GM12892 (cell line): Measurements from ENCODE around the gene TSPAN33. TPM values are rescaled to one million over a fixed set of nuclear protein-coding genes. Genes with fewer than 3 reads are reported as not detected.

Experiments
- DNase-seq: peaks from one replicate; pipeline ENCODE4 v3.0.0; 2011; ENCODE audit not compliant: insufficient read length
- FAIRE-seq: peaks from 2 replicates; lab custom pipeline; 2011; peaks lifted over from hg19 to GRCh38; lab: Jason Lieb, UNC
- POLR2A ChIP-seq: IDR thresholded peaks from 2 replicates; pipeline ENCODE4 v1.6.1; 2011; ENCODE audit warnings: low read depth, low read length, control low read depth
- POLR2AphosphoS5 ChIP-seq: IDR thresholded peaks from 2 replicates; pipeline ENCODE4 v1.6.1; 2011; ENCODE audit warnings: low read depth, low read length, control low read depth
- TAF1 ChIP-seq: IDR thresholded peaks from 2 replicates; pipeline ENCODE4 v1.6.1; 2011; ENCODE audit warnings: low read depth, mild to moderate bottlenecking, control low read depth, low read length, borderline replicate concordance
- polyA plus RNA-seq: library from polyadenylated mRNA; unstranded; fragments of >200 nt; gene quantifications from one replicate; pipeline ENCODE4 v1.2.1, GENCODE V29; 2012; ENCODE audit warnings: missing spikeins, inconsistent platforms; ENCODE audit not compliant: missing spikeins

TSPAN33 gene, protein sequence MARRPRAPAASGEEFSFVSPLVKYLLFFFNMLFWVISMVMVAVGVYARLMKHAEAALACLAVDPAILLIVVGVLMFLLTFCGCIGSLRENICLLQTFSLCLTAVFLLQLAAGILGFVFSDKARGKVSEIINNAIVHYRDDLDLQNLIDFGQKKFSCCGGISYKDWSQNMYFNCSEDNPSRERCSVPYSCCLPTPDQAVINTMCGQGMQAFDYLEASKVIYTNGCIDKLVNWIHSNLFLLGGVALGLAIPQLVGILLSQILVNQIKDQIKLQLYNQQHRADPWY
- 147 TPM for polyA plus RNA-seq

DNA sequence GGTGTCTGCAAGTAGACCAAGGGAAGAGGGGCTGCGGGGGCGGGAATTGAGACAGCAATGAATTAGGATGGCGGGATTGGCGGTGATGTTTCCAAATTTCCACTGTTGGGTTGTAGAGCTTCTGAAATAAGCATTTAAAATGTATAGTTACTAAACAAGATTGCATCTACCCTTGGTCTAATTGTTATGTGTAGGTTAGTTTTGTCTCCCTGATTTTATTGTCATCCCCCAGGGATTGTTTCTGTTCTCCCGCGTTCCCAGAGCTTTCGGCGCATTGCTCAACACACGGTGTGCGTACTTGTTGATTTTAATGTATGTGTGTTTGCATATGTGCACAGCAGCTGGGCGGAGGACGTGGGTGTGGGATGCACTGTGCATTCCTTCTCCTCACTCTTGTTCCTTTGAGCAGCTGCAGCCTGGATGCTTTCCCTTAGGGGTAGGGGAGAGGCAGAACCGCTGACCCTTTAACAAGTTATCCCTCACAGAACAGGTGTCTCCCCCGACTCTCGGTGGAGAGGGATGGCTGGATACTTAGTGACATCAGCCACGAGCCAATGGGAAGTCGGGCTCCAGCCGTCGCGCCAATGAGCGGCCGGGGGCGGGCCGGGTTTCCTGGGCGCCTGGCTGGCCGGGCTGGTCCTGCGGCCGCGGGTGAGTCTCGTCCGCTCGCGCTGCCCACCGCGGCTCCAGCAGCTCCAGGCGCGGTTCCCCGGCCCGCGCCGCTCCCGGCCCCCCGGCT, at the start of gene TSPAN33:
TSPAN33 (plus strand) TSS at position 613 of the 739 bp plus-strand sequence. CDS start 274 bp downstream, outside the sequence.
- no peak for TF ChIP-seq TAF1
- TF ChIP-seq POLR2A = no peak; the same call in 1 of the 2 replicates
- TF ChIP-seq POLR2AphosphoS5 = 0 out of 2 replicates have a peak, but pooled peaks have one; percentile 34
- DNase-seq (peak; percentile 85), FAIRE-seq (peak; percentile 90)

DNA sequence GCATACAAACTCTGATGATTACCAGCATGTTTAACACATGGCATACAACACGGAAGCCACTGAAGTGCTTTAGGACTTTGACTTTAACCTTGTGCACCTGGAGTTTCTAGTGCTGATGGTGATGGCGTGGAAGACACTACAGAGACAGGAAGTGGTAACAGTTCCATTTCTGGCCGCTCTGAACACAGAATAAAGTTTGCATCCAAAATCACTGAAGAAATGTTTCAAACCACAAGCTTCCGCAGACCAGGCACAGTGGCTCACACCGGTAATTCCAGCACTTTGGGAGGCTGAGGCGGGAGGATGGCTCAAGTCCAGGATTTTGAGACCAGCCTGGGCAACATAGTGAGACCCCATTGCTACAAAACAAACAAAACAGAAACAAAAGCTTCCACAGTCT, 49.2 kb upstream of the TSPAN33 start:
- TF ChIP-seq POLR2A (no peak), POLR2AphosphoS5 (no peak), TAF1 (no peak)
- FAIRE-seq = peak; percentile 90

DNA sequence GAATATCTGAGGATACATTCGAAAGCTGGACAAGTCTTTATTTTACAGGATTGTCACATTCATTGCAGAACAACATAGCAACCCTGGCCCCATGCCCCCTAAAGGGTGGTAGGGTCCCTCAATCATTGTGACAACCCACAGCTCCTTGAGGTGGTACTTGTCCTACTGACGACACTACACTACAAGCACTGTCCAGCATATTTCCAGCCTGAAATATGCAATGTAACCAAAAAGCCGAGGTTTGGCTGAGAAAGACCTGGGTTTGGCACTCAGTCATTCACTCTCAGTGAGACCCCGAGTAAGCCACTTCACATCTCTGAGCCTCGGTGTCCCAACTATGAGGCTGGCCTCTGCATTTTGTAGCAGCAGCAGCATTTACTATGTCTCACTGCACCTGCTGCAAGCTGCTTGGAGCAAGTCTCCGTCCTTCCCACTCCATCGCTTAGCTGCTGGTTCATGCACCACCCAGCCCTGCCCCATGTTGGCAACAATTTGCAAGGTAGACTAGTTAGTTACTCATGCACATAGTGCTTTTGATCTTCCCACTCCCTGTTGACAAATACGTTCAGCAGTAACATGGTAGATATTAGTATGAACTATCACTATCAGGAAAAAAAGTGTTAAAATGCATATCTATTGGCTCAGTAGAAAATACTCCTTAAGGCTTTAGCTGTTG, 46.0 kb upstream of the TSPAN33 start:
- TF ChIP-seq POLR2AphosphoS5 = no peak
- TF ChIP-seq TAF1 = no peak
- no peak for TF ChIP-seq POLR2A
- FAIRE-seq = no peak
- DNase-seq = no peak

More for the DNA sequence above, 49.2 kb upstream of the TSPAN33 start:
- DNase-seq = no peak

DNA sequence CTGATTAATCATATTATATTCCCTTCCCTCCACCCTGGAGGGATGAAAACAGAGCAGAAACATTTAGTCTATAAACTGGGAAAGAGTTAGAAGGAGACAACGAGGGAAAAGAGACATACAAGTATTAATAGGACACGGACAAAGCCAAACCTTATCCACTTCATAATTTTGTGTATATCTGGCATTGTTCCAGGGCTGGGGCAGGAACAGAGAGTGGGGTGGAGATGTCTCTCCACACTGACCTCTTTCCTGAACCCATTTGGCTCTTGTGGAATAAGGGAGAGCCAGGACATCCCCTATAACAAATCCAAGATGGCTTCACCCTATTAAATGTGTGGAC, 43.7 kb upstream of the TSPAN33 start:
- TF ChIP-seq POLR2A (no peak), TAF1 (no peak), POLR2AphosphoS5 (no peak)
- no peak for DNase-seq
- no peak for FAIRE-seq

DNA sequence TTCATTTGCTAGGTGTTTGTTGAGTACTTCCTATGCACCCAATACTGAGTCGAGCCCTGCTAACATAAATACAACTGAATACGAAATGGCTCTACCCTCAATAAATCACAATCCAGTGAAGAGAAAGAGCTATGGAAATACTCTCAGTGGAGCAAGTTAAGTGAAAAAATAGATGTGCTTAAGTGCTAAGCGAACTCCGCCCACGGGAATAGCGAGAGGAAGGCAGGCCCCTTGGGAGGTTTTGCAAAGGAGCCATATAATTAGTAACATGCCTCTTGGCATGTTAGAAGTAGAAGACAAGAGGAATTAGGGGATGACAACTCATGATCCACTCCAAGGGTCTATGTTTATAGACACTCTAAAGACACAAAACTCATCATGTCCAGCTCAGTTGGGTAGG, 42.8 kb upstream of the TSPAN33 start:
- DNase-seq (no peak), FAIRE-seq (no peak)
- TF ChIP-seq POLR2AphosphoS5 (no peak), POLR2A (no peak), TAF1 (no peak)

DNA sequence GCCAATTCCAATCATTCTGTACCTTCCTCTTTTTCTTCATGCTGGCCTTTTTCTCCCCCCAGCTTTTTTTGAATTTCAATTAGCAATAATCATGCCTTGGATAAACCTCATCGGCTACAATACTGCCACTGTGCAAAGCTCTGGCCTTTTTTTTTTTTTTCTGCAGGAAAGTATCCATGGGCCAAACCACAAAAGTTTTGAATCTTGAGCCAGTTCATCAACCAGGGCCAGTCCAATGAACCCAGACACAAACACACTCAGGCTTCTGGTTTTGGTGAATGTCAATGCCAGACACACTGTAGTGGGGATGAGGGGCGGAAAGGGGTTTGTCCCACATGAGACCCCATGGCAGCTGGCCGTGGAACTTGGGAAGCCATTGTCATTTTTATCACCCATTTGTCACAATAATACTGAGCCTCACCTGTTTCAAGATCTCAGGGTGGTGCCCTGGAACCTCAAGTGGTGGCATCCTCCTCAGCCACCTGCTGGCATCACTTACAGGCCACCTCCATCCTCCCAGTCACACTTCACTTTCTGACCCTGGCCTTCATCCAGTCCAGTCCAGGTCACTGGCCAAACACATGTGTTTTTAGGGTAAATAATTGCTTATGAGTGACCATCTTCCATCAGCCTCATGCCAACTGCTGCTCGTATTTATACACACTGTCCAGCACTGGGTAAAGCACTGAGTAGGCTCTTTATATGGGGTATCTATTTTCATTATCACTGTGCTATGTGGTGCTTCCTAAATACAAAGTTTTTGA, 40.8 kb upstream of the TSPAN33 start:
- TF ChIP-seq TAF1 = no peak
- no peak for TF ChIP-seq POLR2AphosphoS5
- TF ChIP-seq POLR2A = no peak
- FAIRE-seq = no peak
- DNase-seq = no peak

DNA sequence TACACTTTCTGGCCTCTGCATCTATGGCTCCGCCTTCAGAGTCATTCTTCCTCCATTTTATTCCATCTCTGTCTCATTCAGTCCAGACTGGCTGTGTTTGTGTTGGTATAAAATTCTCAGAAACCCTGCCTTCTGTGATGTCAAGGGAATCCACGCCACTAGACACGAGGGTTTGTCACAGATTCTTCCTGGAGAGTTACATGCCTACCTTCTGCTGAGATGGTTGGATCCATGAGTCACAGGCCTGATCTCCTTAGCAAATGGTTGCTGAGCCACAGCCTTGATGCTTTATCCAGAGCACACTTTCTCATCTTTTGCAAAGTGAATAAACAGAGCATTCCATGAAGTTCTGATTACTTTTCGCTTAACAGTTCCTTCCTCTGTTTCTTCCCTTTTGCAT, 35.9 kb upstream of the TSPAN33 start:
- TF ChIP-seq POLR2A = no peak
- TF ChIP-seq TAF1 = no peak
- TF ChIP-seq POLR2AphosphoS5 = no peak
- FAIRE-seq (no peak), DNase-seq (no peak)

DNA sequence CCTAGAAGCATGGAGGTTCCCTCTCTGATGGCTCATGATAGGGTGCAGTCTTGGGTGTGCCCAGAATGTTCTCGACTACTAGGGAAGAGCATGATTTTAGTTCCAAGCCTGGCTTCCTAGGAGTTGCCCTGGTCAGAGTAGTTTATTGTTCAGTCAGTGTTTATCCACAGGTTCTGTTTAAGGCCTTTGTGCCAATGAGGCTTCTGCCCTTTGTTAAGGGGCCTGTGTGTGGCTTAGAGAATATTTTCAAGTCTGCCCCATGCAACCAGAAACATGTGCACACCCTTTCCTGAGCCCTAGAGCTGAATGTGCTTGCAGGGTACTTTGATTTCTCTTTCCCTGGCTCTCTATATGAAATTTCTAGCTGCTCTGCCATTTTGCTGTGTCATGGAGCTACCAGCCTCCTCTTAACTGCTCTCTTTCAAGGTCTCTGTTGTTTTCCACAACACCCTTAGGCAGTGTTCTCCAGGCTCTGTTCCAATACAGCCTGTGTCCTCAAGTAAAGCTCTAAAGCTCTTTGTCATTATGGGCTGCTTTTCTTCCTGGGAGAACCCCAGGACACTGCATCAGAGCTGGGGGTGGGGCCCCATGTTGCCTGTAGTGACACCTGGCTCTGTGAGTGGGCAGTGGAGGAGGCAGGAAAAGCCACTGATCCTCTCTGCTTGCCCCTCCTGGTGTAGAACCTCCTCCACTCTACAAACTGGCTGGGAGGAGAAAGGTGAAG, 34.1 kb upstream of the TSPAN33 start:
- DNase-seq = no peak

DNA sequence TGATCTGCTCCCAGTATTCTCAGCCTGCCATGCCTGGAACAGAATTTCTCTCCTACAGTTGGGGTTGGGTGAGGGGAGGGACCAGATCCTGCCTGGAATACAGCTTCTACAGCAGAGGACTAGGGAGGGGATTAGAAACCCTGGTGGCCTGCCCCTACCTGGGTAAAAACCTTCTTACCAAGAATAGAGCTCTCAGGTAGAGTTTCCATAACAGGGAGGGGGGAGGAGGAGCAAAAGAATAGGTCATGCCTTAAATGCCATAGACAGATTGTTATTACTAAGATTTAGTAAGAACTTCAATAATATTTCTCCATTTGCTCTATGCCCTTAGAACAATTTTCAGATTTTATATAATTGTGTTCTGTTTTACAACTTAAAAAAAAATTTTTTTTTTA, 33.5 kb upstream of the TSPAN33 start:
- TF ChIP-seq POLR2A = no peak
- TF ChIP-seq POLR2AphosphoS5 = no peak
- TF ChIP-seq TAF1 = no peak
- DNase-seq = no peak
- FAIRE-seq = no peak

More for the DNA sequence above, 34.1 kb upstream of the TSPAN33 start:
- no peak for TF ChIP-seq TAF1
- TF ChIP-seq POLR2A = no peak
- FAIRE-seq = no peak

DNA sequence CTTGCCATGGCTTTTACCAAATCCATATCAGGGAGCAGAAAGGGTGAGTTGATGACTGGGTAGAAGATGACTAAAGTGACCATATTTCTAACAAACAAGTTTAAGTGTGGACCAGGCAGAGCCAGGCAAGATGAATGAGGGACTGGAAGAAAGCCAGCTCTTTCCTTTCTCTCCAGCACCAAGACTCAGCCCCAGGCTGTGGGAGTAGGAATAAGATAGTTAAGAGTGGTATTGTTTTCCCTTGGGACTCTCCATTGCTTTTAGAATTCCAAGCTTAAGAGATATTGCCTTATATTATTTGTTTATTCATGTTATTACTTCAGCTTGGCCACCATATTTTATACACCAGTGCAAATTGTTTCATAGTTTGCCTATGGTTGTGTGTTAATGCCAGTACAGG, 28.8 kb upstream of the TSPAN33 start:
- no peak for FAIRE-seq
- no peak for DNase-seq
- no peak for TF ChIP-seq TAF1

DNA sequence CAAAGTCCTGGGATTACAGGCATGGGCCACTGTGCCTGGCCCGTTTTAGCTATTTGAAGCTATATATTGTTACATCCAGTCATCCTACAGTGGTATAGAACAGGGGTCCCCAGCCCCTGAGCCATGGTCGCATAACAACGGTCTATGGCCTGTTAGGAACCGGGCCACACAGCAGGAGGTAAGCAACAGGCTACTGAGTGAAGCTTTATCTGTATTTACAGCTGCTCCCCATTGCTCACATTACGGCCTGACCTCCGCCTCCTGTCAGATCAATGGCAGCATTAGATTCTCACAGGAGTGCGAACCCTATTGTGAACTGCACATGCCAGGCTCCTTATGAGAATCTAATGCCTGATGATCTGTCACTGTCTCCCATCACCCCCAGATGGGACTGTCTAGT, 26.3 kb upstream of the TSPAN33 start:
- FAIRE-seq (no peak), DNase-seq (no peak)
- TF ChIP-seq POLR2AphosphoS5 (no peak), POLR2A (no peak), TAF1 (no peak)
